Smooth muscle cell (in vitro differentiated cells): ENCODE results near the gene C20orf173. TPM values are rescaled to one million over a fixed set of nuclear protein-coding genes. Genes with fewer than 3 reads are reported as not detected.
"Not testable (repeated sequence)": the region's sequence is repeated elsewhere in the genome, so short reads cannot be mapped to it uniquely, and the experiment has no call there.

ENCODE experiments used
- DNase-seq: peaks from one replicate; lab custom pipeline; 2025; ENCODE audit not compliant: unreplicated experiment; lab: John Stamatoyannopoulos, UW
- H2AFZ ChIP-seq: fragments of 200-600 bp; sonication (generic); 2 replicates; pipeline ENCODE4 v1.6.0; 2016; ENCODE audit warnings: antibody characterized with exemption, low read depth, mild to moderate bottlenecking
- H3F3A ChIP-seq: fragments of 200-600 bp; sonication (generic); 2 replicates; pipeline ENCODE4 v1.6.0; 2017; ENCODE audit warnings: antibody characterized with exemption, low read depth
- H3K27ac ChIP-seq: fragments of 200-600 bp; sonication (generic); 2 replicates; pipeline ENCODE4 v1.5.1; 2016; ENCODE audit warnings: low read depth, mild to moderate bottlenecking
- H3K27me3 ChIP-seq: fragments of 200-600 bp; sonication (generic); 2 replicates; pipeline ENCODE4 v1.6.1; 2016; ENCODE audit warnings: low read depth, mild to moderate bottlenecking
- H3K36me3 ChIP-seq: fragments of 200-600 bp; sonication (generic); 2 replicates; pipeline ENCODE4 v1.5.1; 2016; ENCODE audit warnings: low read depth
- H3K4me1 ChIP-seq: fragments of 200-600 bp; sonication (generic); 2 replicates; pipeline ENCODE4 v1.5.1; 2016; ENCODE audit warnings: low read depth
- H3K4me2 ChIP-seq: fragments of 200-600 bp; sonication (generic); 2 replicates; pipeline ENCODE4 v1.6.0; 2016; ENCODE audit warnings: mild to moderate bottlenecking
- H3K4me3 ChIP-seq: fragments of 200-600 bp; sonication (generic); 2 replicates; pipeline ENCODE4 v1.5.1; 2016; ENCODE audit warnings: mild to moderate bottlenecking
- H3K79me2 ChIP-seq: fragments of 200-600 bp; sonication (generic); 2 replicates; pipeline ENCODE4 v1.6.0; 2016; ENCODE audit warnings: low read depth, mild to moderate bottlenecking
- H3K9ac ChIP-seq: fragments of 200-600 bp; sonication (generic); 2 replicates; pipeline ENCODE4 v1.6.0; 2016; ENCODE audit warnings: low read depth
- H3K9me3 ChIP-seq: fragments of 200-600 bp; sonication (generic); replicated peaks from 2 replicates; pipeline ENCODE4 v1.5.1; 2016; ENCODE audit warnings: low read depth
- H4K20me1 ChIP-seq: fragments of 200-600 bp; sonication (generic); 2 replicates; pipeline ENCODE4 v1.6.0; 2016; ENCODE audit warnings: low read depth
- WGBS: methylation state at CpG from one replicate; pipeline ENCODE4 v1.1.7; 2016; ENCODE audit warnings: low lambda C conversion rate; 5-methylcytosine and 5-hydroxymethylcytosine counted together
- polyA plus RNA-seq: library from polyadenylated mRNA; unstranded; fragments of >200 nt; fragmentation: Nextera tagmentation; extraction: Ambion mirVana; gene quantifications from 2 replicates; pipeline ENCODE4 v1.2.1, GENCODE V29; 2016
- total RNA-seq: library from RNA; depleted of rRNA; stranded (reverse); fragments of >200 nt; gene quantifications from 2 replicates; pipeline ENCODE4 v1.2.3, GENCODE V29; 2014
- TF ChIP-seq, protein P1 (sequence below): fragments of 200-600 bp; sonication (generic); IDR thresholded peaks from 2 replicates; pipeline ENCODE4 v1.5.1; 2017; ENCODE audit warnings: borderline replicate concordance, mild to moderate bottlenecking, antibody characterized with exemption; ENCODE audit not compliant: insufficient read depth, poor library complexity, severe bottlenecking

The C20orf173 gene
- total and polyA plus RNA-seq, 2 experiments from 2014 or later: not detected

DNA sequence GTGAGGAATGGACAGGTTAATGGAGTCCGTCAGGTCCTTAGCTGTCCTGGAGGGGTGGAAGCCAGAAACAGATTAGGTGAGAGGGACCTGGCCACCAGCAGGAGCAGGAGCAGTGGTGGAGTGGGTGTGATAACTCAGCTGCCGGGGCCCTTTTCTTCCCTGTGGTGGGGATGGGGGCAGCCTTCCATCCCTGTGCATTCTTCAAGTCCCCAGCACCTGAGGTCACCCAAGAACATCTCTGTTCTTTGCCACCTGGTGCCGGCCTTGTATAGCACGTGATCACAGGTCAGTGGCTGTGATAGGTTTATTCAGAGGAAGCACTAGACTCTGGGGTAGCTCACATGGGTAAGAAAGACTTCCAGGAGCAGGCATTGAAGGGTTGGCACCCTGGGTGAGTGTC lies 29.0 kb upstream of the C20orf173 start:
- Histone ChIP-seq H3K36me3 (no peaks in the 10 kb centered on the region), H3K4me1 (no peaks in the 10 kb centered on the region), H3K4me2 (no peak overlapping the region), H3K4me3 (no peak overlapping the region), H3F3A (no peaks in the 10 kb centered on the region), H3K9ac (no peak overlapping the region), H2AFZ (no peak overlapping the region), H3K27me3 (no peaks in the 10 kb centered on the region), H4K20me1 (no peaks in the 10 kb centered on the region), H3K9me3 (no peaks in the 10 kb centered on the region), H3K79me2 (no peaks in the 10 kb centered on the region), H3K27ac (no peak overlapping the region)
- 96% methylated on average over 4 of the region's 4 CpGs for WGBS
- DNase-seq: no peak
- TF ChIP-seq, protein P1, sequence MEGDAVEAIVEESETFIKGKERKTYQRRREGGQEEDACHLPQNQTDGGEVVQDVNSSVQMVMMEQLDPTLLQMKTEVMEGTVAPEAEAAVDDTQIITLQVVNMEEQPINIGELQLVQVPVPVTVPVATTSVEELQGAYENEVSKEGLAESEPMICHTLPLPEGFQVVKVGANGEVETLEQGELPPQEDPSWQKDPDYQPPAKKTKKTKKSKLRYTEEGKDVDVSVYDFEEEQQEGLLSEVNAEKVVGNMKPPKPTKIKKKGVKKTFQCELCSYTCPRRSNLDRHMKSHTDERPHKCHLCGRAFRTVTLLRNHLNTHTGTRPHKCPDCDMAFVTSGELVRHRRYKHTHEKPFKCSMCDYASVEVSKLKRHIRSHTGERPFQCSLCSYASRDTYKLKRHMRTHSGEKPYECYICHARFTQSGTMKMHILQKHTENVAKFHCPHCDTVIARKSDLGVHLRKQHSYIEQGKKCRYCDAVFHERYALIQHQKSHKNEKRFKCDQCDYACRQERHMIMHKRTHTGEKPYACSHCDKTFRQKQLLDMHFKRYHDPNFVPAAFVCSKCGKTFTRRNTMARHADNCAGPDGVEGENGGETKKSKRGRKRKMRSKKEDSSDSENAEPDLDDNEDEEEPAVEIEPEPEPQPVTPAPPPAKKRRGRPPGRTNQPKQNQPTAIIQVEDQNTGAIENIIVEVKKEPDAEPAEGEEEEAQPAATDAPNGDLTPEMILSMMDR: no peak

DNA sequence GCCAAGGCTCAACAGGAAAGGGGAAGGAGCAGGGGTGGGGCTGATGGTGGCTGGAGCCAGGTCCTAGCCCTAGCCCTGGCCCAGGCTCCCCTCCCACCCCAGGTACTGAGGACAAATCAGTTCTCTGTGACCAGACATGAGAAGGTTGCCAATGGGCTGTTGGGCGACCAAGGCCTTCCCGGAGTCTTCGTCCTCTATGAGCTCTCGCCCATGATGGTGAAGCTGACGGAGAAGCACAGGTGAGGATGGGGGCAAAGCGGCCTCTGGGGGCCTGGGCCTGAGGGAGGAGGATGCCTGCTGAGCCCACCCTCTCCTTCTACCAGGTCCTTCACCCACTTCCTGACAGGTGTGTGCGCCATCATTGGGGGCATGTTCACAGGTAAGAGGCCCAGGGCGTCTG lies 27.4 kb upstream of the C20orf173 start:
- Histone ChIP-seq H3K79me2 (no peaks in the 10 kb centered on the region), H2AFZ (no peak overlapping the region), H3K9me3 (no peaks in the 10 kb centered on the region), H3K4me3 (no peak overlapping the region), H3K4me2 (no peak overlapping the region), H3K36me3 (no peaks in the 10 kb centered on the region), H3K27me3 (no peaks in the 10 kb centered on the region), H3F3A (no peaks in the 10 kb centered on the region), H3K4me1 (no peaks in the 10 kb centered on the region), H3K27ac (no peak overlapping the region), H4K20me1 (peaks cover 7% of the 10 kb centered on the region), H3K9ac (no peak overlapping the region)
- no peak for DNase-seq
- TF ChIP-seq, protein P1: no peak
- 95% methylated on average over 8 of the region's 8 CpGs for WGBS

DNA sequence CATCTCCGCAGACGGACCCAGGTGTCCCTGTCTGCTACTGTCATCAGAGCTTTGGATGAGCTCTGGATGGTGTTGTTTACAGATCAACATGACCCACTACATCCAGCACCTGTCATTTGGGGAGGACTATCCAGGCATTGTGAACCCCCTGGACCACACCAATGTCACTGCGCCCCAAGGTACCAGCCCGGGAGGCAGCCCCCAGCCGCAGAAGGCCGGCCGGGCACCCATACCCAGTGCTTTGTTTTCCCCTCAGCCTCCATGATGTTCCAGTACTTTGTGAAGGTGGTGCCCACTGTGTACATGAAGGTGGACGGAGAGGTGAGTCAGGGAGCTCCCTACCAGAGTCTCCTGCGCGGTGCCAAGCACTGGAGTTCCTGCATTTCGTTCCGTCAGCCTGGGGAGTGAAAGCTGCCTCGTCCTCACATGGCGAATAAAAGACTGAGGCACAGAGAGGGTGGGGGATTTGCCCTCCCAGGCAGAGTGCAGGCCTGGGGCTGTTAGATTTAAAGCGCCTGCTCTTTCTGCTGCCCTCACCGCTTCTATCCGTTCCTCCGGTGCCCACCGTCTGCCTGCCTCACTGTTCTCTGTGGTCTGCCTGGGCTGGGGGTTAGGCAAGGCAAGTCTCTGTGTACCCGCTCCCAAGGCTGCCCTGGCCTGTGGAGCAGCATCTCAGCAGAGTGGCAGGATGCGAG lies 26.6 kb upstream of the C20orf173 start:
- Histone ChIP-seq H3F3A (no peaks in the 10 kb centered on the region), H3K9ac (no peak overlapping the region), H3K4me2 (no peak overlapping the region), H3K4me1 (no peaks in the 10 kb centered on the region), H3K27ac (no peak overlapping the region), H3K4me3 (no peak overlapping the region), H3K36me3 (no peaks in the 10 kb centered on the region), H4K20me1 (peaks cover 7% of the 10 kb centered on the region), H2AFZ (no peak overlapping the region), H3K27me3 (no peaks in the 10 kb centered on the region), H3K9me3 (no peaks in the 10 kb centered on the region), H3K79me2 (no peaks in the 10 kb centered on the region)
- DNase-seq: no peak
- TF ChIP-seq, protein P1: no peak
- 97% methylated on average over 21 of the region's 21 CpGs for WGBS

DNA sequence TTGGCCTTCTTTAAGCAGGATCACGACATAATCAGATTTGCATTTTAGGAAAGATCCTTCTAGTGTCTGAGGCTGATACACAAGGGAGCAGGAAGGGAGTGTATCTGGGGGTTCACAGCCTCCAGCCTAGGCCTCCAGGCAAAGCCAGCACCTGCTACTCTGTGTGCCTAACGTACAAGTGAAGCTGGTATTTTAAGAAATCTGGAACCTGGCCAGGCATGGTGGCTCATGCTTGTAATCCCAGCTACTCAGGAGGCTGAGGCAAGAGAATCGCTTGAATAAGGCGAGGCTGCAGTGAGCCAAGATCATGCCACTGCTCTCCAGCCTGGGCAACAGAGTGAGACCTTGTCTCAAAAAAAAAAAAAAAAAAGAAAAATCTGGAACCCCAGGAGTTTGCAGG lies 26.0 kb upstream of the C20orf173 start:
- H3K36me3 ChIP-seq, H4K20me1 ChIP-seq, H3K4me2 ChIP-seq, H3K4me1 ChIP-seq, H3K4me3 ChIP-seq, H3F3A ChIP-seq, DNase-seq, H3K9ac ChIP-seq, H3K79me2 ChIP-seq, H2AFZ ChIP-seq, H3K27ac ChIP-seq, H3K9me3 ChIP-seq, H3K27me3 ChIP-seq: not testable (repeated sequence)
- 94% methylated on average over 4 of the region's 4 CpGs for WGBS
